HepG2 (cell line): ENCODE data around the gene UXS1.

Source experiments
- FOXA1 ChIP-seq, 2 experiments: fragments of 450-650 bp in 1 of 2; sonication (generic) in 1 of 2; formaldehyde crosslinking in 1 of 2; IDR thresholded peaks; 2 replicates each; pipeline versions ENCODE4 v1.4.0 to v1.6.1; 2016 to 2020; ENCODE audit warnings: missing genetic modification reagents in 1 of 2
- FOXJ3 ChIP-seq: sonication (generic); formaldehyde crosslinking; IDR thresholded peaks from 2 replicates; pipeline ENCODE4 v1.4.0; 2020; ENCODE audit warnings: missing genetic modification reagents, mild to moderate bottlenecking, borderline replicate concordance
- HMGXB4 ChIP-seq, 2 experiments: sonication (generic) in 1 of 2; formaldehyde crosslinking in 1 of 2; IDR thresholded peaks; 2 replicates each; pipeline versions ENCODE4 v1.4.0 to v1.6.1; 2018 to 2020; ENCODE audit warnings: missing genetic modification reagents in 2 of 2, borderline replicate concordance in 1 of 2, low read depth in 1 of 2, mild to moderate bottlenecking in 1 of 2, missing biosample characterization in 1 of 2
- IRF2 ChIP-seq: IDR thresholded peaks from 2 replicates; pipeline ENCODE4 v1.6.1; 2018; ENCODE audit warnings: missing genetic modification reagents, missing compliant biosample characterization
- JUND ChIP-seq: sonication (generic); formaldehyde crosslinking; IDR thresholded peaks from 2 replicates; pipeline ENCODE4 v1.8.0; 2022; ENCODE audit warnings: mild to moderate bottlenecking, missing genetic modification reagents
- MAFK ChIP-seq, 2 experiments: IDR thresholded peaks in 1 of 2; conservative IDR thresholded peaks in 1 of 2; 2 replicates each; pipeline ENCODE4 v1.6.1; 2011; ENCODE audit warnings: improper control_type of control experiment in 2 of 2, low read length in 2 of 2
- NFATC3 ChIP-seq: sonication (generic); formaldehyde crosslinking; IDR thresholded peaks from 2 replicates; pipeline ENCODE4 v1.5.1; 2020; ENCODE audit warnings: mild to moderate bottlenecking, missing genetic modification reagents
- RBFOX2 ChIP-seq: fragments of 200-400 bp; formaldehyde crosslinking; IDR thresholded peaks from 2 replicates; pipeline ENCODE4 v1.6.1; 2017; ENCODE audit warnings: low read depth, mild to moderate bottlenecking, low read length
- ZFAT ChIP-seq: sonication (generic); formaldehyde crosslinking; conservative IDR thresholded peaks from 2 replicates; pipeline ENCODE4 v1.8.1; 2023; ENCODE audit warnings: missing genetic modification reagents, inconsistent platforms
- ZMYM3 ChIP-seq: sonication (generic); formaldehyde crosslinking; IDR thresholded peaks from 2 replicates; pipeline ENCODE4 v1.5.1; 2020; ENCODE audit warnings: mild to moderate bottlenecking, missing genetic modification reagents
- ZNF644 ChIP-seq: IDR thresholded peaks from 2 replicates; pipeline ENCODE4 v1.6.1; 2016; ENCODE audit warnings: low read depth
- TF ChIP-seq, protein P1 (sequence below): sonication (generic); formaldehyde crosslinking; IDR thresholded peaks from 2 replicates; pipeline ENCODE4 v1.4.0; 2020; ENCODE audit warnings: mild to moderate bottlenecking, missing genetic modification reagents, borderline replicate concordance

- TF ChIP-seq ZNF644 (CRISPR knock-in tag) (no peak), FOXA1 (IDR thresholded peaks at IDR 0.05) (no peak), FOXA1 (CRISPR knock-in tag; IDR thresholded peaks at IDR 0.05) (no peak), NFATC3 (CRISPR knock-in tag) (no peak), HMGXB4 (CRISPR knock-in tag; IDR thresholded peaks at IDR 0.05; ENCODE audit: borderline replicate concordance in 1 of 2, low read depth in 1 of 2) (no peak), IRF2 (CRISPR knock-in tag) (no peak), ZFAT (no peak), MAFK (conservative IDR thresholded peaks at IDR 0.05 in 1 of 2, IDR thresholded peaks at IDR 0.05 in 1 of 2; ENCODE audit: low read length in 2 of 2) (no peak), RBFOX2 (no peak), ZMYM3 (CRISPR knock-in tag) (no peak), JUND (CRISPR knock-in tag) (no peak), FOXJ3 (CRISPR knock-in tag) (no peak)
- TF ChIP-seq, protein P1, sequence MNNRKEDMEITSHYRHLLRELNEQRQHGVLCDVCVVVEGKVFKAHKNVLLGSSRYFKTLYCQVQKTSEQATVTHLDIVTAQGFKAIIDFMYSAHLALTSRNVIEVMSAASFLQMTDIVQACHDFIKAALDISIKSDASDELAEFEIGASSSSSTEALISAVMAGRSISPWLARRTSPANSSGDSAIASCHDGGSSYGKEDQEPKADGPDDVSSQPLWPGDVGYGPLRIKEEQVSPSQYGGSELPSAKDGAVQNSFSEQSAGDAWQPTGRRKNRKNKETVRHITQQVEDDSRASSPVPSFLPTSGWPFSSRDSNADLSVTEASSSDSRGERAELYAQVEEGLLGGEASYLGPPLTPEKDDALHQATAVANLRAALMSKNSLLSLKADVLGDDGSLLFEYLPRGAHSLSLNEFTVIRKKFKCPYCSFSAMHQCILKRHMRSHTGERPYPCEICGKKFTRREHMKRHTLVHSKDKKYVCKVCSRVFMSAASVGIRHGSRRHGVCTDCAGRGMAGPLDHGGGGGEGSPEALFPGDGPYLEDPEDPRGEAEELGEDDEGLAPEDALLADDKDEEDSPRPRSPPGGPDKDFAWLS (CRISPR knock-in tag), result no peak
Measured at GRCh38 chr2:106053116-106053515, 141.0 kb downstream of the UXS1 start.
